Measurements from ENCODE around the gene RUNX2.

The RUNX2 gene

GRCh38 chr6:45616209-45616608 lies 288.1 kb downstream of the RUNX2 start:
- Histone ChIP-seq H3K27ac (no peak overlapping the region), H3K27me3 (no peaks in the 10 kb centered on the region), H3K4me3 (no peak overlapping the region), H4K20me1 (no peaks in the 10 kb centered on the region), H3K9ac (no peak overlapping the region), H3K4me2 (no peak overlapping the region), H3K4me1 (peaks cover 0 to 12% (median 8%) of the 10 kb centered on the region in 10 experiments; a peak in 12 of 20 replicates), H3K36me3 (no peaks in the 10 kb centered on the region), H3K9me3 (replicated peaks in 1 of 11) (peaks cover 0 to 5% (median 0%) of the 10 kb centered on the region in 11 experiments; a peak in 1 of 22 replicates)
- no peak for TF ChIP-seq Cebpa-rat (IDR thresholded peaks at IDR 0.05)

GRCh38 chr6:45617441-45617840 lies 289.3 kb downstream of the RUNX2 start:
- Histone ChIP-seq H3K27ac (no peak overlapping the region), H4K20me1 (no peaks in the 10 kb centered on the region), H3K9me3 (replicated peaks in 1 of 11) (peaks cover 0 to 5% (median 0%) of the 10 kb centered on the region in 11 experiments; a peak in 1 of 22 replicates), H3K4me2 (no peak overlapping the region), H3K9ac (no peak overlapping the region), H3K4me3 (no peak overlapping the region), H3K4me1 (peaks cover 0 to 9% (median 5%) of the 10 kb centered on the region in 10 experiments; a peak in 12 of 20 replicates), H3K27me3 (no peaks in the 10 kb centered on the region), H3K36me3 (no peaks in the 10 kb centered on the region)
- no peak for TF ChIP-seq Cebpa-rat (IDR thresholded peaks at IDR 0.05)

GRCh38 chr6:45618259-45618658 lies 290.1 kb downstream of the RUNX2 start:
- H3K36me3 ChIP-seq = no peaks in the 10 kb centered on the region
- no peaks in the 10 kb centered on the region for H3K9me3 ChIP-seq (replicated peaks in 1 of 11)
- H3K27me3 ChIP-seq = no peaks in the 10 kb centered on the region
- no peak overlapping the region for H3K4me2 ChIP-seq
- peaks cover 0 to 9% (median 5%) of the 10 kb centered on the region in 10 experiments; a peak in 12 of 20 replicates for H3K4me1 ChIP-seq
- H4K20me1 ChIP-seq = no peaks in the 10 kb centered on the region
- H3K27ac ChIP-seq = no peak overlapping the region
- TF ChIP-seq Cebpa-rat (IDR thresholded peaks at IDR 0.05) = no peak
- H3K4me3 ChIP-seq = no peak overlapping the region
- no peak overlapping the region for H3K9ac ChIP-seq

- Histone ChIP-seq H3K4me3 (no peak overlapping the region), H3K4me2 (no peak overlapping the region), H3K9me3 (replicated peaks in 1 of 11) (no peaks in the 10 kb centered on the region), H3K36me3 (no peaks in the 10 kb centered on the region), H3K4me1 (peaks cover 0 to 9% (median 5%) of the 10 kb centered on the region in 10 experiments; a peak in 12 of 20 replicates), H4K20me1 (no peaks in the 10 kb centered on the region), H3K9ac (no peak overlapping the region), H3K27ac (no peak overlapping the region), H3K27me3 (no peaks in the 10 kb centered on the region)
- TF ChIP-seq Cebpa-rat (IDR thresholded peaks at IDR 0.05) = no peak
Measured at GRCh38 chr6:45619211-45619760, 291.2 kb downstream of the RUNX2 start.

- Histone ChIP-seq H3K9ac (no peak overlapping the region), H3K36me3 (no peaks in the 10 kb centered on the region), H3K4me1 (peaks cover 0 to 9% (median 5%) of the 10 kb centered on the region in 10 experiments; a peak in 12 of 20 replicates), H3K4me3 (no peak overlapping the region), H3K4me2 (peak overlapping the region in 7 of 11 experiments; percentile 11 to 55 (median 22); a peak in 7 of 22 replicates), H3K9me3 (replicated peaks in 1 of 11) (no peaks in the 10 kb centered on the region), H3K27ac (no peak overlapping the region), H3K27me3 (no peaks in the 10 kb centered on the region), H4K20me1 (no peaks in the 10 kb centered on the region)
- TF ChIP-seq Cebpa-rat (IDR thresholded peaks at IDR 0.05) = no peak
Measured at GRCh38 chr6:45619994-45620471, 291.9 kb downstream of the RUNX2 start.

GRCh38 chr6:45624228-45624627 lies 296.1 kb downstream of the RUNX2 start:
- Histone ChIP-seq H3K27ac (no peak overlapping the region), H3K9ac (no peak overlapping the region), H3K4me3 (no peak overlapping the region), H3K36me3 (no peaks in the 10 kb centered on the region), H3K9me3 (replicated peaks in 1 of 11) (no peaks in the 10 kb centered on the region), H4K20me1 (no peaks in the 10 kb centered on the region), H3K4me1 (peaks cover 0 to 9% (median 5%) of the 10 kb centered on the region in 10 experiments; a peak in 13 of 20 replicates), H3K4me2 (no peak overlapping the region), H3K27me3 (no peaks in the 10 kb centered on the region)
- TF ChIP-seq Cebpa-rat (IDR thresholded peaks at IDR 0.05) = no peak

- TF ChIP-seq Cebpa-rat (IDR thresholded peaks at IDR 0.05) = no peak
- Histone ChIP-seq H3K4me2 (no peak overlapping the region), H3K27ac (no peak overlapping the region), H3K4me3 (no peak overlapping the region), H3K9ac (no peak overlapping the region), H3K4me1 (peaks cover 0 to 5% (median 4%) of the 10 kb centered on the region in 10 experiments; a peak in 13 of 20 replicates), H4K20me1 (no peaks in the 10 kb centered on the region), H3K9me3 (replicated peaks in 1 of 11) (no peaks in the 10 kb centered on the region), H3K36me3 (no peaks in the 10 kb centered on the region), H3K27me3 (no peaks in the 10 kb centered on the region)
Measured at GRCh38 chr6:45625191-45625664, 297.1 kb downstream of the RUNX2 start.

GRCh38 chr6:45626087-45626891 lies 298.2 kb downstream of the RUNX2 start:
- Histone ChIP-seq H3K4me3 (no peak overlapping the region), H3K27ac (no peak overlapping the region), H3K27me3 (no peaks in the 10 kb centered on the region), H3K4me1 (peaks cover 0 to 5% (median 0%) of the 10 kb centered on the region in 10 experiments; a peak in 1 of 20 replicates), H3K9me3 (replicated peaks in 1 of 11) (no peaks in the 10 kb centered on the region), H4K20me1 (no peaks in the 10 kb centered on the region), H3K4me2 (no peak overlapping the region), H3K9ac (no peak overlapping the region), H3K36me3 (no peaks in the 10 kb centered on the region)
- no peak for TF ChIP-seq Cebpa-rat (IDR thresholded peaks at IDR 0.05)

GRCh38 chr6:45630314-45630713 lies 302.2 kb downstream of the RUNX2 start:
- Histone ChIP-seq H3K4me1 (peaks cover 0 to 2% (median 0%) of the 10 kb centered on the region in 10 experiments; a peak in 1 of 20 replicates), H3K4me2 (no peak overlapping the region), H3K27me3 (no peaks in the 10 kb centered on the region), H3K27ac (no peak overlapping the region), H3K9me3 (replicated peaks in 1 of 11) (no peaks in the 10 kb centered on the region), H4K20me1 (no peaks in the 10 kb centered on the region), H3K36me3 (no peaks in the 10 kb centered on the region), H3K4me3 (no peak overlapping the region), H3K9ac (no peak overlapping the region)
- TF ChIP-seq Cebpa-rat (IDR thresholded peaks at IDR 0.05) = no peak

Data from BLaER1 treated with 17β-estradiol and CSF1 and Interleukin-3, amounts not matched to agents 10 nM and 100 nM (cell line).